Mesendoderm (in vitro differentiated cells): ENCODE data around the gene GOLPH3.

ENCODE experiments used
- DNase-seq: peaks from one replicate; pipeline ENCODE4 v3.0.0; 2013
- H2AK5ac ChIP-seq: 2 replicates; pipeline ENCODE4 v1.6.1; 2013; ENCODE audit warnings: low read length, inconsistent platforms
- H2BK120ac ChIP-seq: 2 replicates; pipeline ENCODE4 v1.6.1; 2013; ENCODE audit warnings: low read depth, mild to moderate bottlenecking, low read length, moderate library complexity, mixed read lengths
- H2BK15ac ChIP-seq: replicated peaks from 2 replicates; pipeline ENCODE4 v1.6.1; 2013; ENCODE audit warnings: low read depth, mild to moderate bottlenecking, moderate library complexity
- H2BK5ac ChIP-seq: 2 replicates; pipeline ENCODE4 v1.6.1; 2013; ENCODE audit warnings: low read length, inconsistent platforms
- H3K18ac ChIP-seq: 2 replicates; pipeline ENCODE4 v1.6.1; 2013; ENCODE audit warnings: mild to moderate bottlenecking, low read length, mixed read lengths
- H3K23ac ChIP-seq: one replicate; pipeline ENCODE4 v1.6.1; 2013; ENCODE audit warnings: low read length
- H3K27ac ChIP-seq: 2 replicates; pipeline ENCODE4 v1.5.1; 2013; ENCODE audit warnings: low read depth, mild to moderate bottlenecking, inconsistent platforms, low read length, moderate library complexity
- H3K27me3 ChIP-seq: 2 replicates; pipeline ENCODE4 v1.6.1; 2013; ENCODE audit warnings: low read length, control low read depth, mild to moderate bottlenecking, inconsistent platforms; ENCODE audit not compliant: insufficient read depth, poor library complexity
- H3K36me3 ChIP-seq: 2 replicates; pipeline ENCODE4 v1.6.1; 2013; ENCODE audit warnings: low read length, inconsistent platforms; ENCODE audit not compliant: control insufficient read depth, insufficient read depth
- H3K4ac ChIP-seq: one replicate; pipeline ENCODE4 v1.6.1; 2013; ENCODE audit warnings: low read depth, mild to moderate bottlenecking, low read length, moderate library complexity
- H3K4me1 ChIP-seq: 2 replicates; pipeline ENCODE4 v1.6.1; 2013; ENCODE audit warnings: low read depth, low read length, inconsistent platforms; ENCODE audit not compliant: control insufficient read depth
- H3K4me2 ChIP-seq: 2 replicates; pipeline ENCODE4 v1.6.1; 2013; ENCODE audit warnings: low read length
- H3K4me3 ChIP-seq: 2 replicates; pipeline ENCODE4 v1.5.1; 2013; ENCODE audit warnings: mild to moderate bottlenecking, low read length
- H3K56ac ChIP-seq: one replicate; pipeline ENCODE4 v1.6.1; 2013; ENCODE audit warnings: low read length
- H3K79me1 ChIP-seq: 2 replicates; pipeline ENCODE4 v1.6.1; 2013; ENCODE audit warnings: low read length, inconsistent platforms
- H3K79me2 ChIP-seq: 2 replicates; pipeline ENCODE4 v1.6.1; 2013; ENCODE audit warnings: mild to moderate bottlenecking, low read length; ENCODE audit not compliant: control insufficient read depth, insufficient read depth
- H3K9ac ChIP-seq: 2 replicates; pipeline ENCODE4 v1.6.1; 2013; ENCODE audit warnings: low read length, inconsistent platforms
- H4K5ac ChIP-seq: one replicate; pipeline ENCODE4 v1.6.1; 2013; ENCODE audit warnings: low read length
- H4K8ac ChIP-seq: one replicate; pipeline ENCODE4 v1.6.1; 2013; ENCODE audit warnings: low read depth, mild to moderate bottlenecking, control low read depth, low read length, moderate library complexity
- WGBS: extraction: QIAGEN DNeasy Blood & Tissue Kit; methylation state at CpG from one replicate; pipeline ENCODE4 v1.1.7; 2013; ENCODE audit warnings: low lambda C conversion rate, missing lambda C conversion rate; ENCODE audit not compliant: insufficient coverage; ENCODE audit errors: extremely low coverage; 5-methylcytosine and 5-hydroxymethylcytosine counted together

GOLPH3 gene

GRCh38 chr5:32098291-32098690 lies 75.8 kb downstream of the GOLPH3 start:
- H4K8ac ChIP-seq, result no peak overlapping the region
- H3K27me3 ChIP-seq, result no peaks in the 10 kb centered on the region
- no peak overlapping the region for H2BK15ac ChIP-seq
- no peak overlapping the region for H3K9ac ChIP-seq
- WGBS, result no CpG with 5 or more reads among the region's 9 CpGs
- no peak overlapping the region for H3K56ac ChIP-seq
- H3K4ac ChIP-seq, result no peak overlapping the region
- no peaks in the 10 kb centered on the region for H3K79me2 ChIP-seq
- H2BK5ac ChIP-seq, result no peak overlapping the region
- H3K4me1 ChIP-seq, result no peaks in the 10 kb centered on the region
- no peak overlapping the region for H4K5ac ChIP-seq
- H3K18ac ChIP-seq, result no peak overlapping the region
- H2BK120ac ChIP-seq, result no peak overlapping the region
- no peak for DNase-seq
- no peak overlapping the region for H3K4me3 ChIP-seq
- H3K27ac ChIP-seq, result no peak overlapping the region
- H3K4me2 ChIP-seq, result no peak overlapping the region
- H3K23ac ChIP-seq, result no peak overlapping the region
- H2AK5ac ChIP-seq, result no peak overlapping the region
- H3K79me1 ChIP-seq, result no peaks in the 10 kb centered on the region
- peaks cover 9% of the 10 kb centered on the region for H3K36me3 ChIP-seq

DNA sequence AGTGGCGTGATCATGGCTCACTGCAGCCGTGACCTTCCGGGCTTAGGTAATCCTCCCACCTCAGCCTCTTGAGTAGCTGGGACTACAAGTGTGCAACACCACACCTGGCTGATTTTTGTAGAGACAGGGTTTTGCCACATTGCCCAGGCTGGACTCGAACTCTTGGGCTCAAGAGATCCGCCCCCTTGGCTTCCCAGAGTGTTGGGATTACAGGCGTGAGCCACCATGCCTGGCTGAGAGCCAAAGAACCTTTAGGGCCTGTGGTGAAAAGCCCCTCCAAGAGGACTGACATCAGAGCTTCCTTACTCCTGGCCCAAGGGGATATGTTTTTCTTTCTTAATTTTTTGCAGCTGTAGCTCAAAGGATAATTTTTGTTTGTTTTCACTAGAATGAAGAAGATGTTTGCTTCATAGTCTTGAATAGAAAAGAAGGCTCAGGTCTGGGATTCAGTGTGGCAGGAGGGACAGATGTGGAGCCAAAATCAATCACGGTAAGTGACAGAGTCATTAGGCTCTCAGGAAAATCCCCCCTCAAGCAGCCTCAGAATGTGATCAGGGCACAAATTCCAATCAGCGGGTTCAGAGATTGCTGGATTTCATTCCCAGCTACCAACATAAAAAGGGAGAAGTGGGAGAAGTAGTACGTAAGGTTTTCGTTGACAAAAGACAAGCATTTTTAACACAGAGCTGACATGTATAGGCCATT lies 77.1 kb downstream of the GOLPH3 start:
- no peaks in the 10 kb centered on the region for H3K79me2 ChIP-seq
- H3K27me3 ChIP-seq, result no peaks in the 10 kb centered on the region
- H2BK5ac ChIP-seq, result no peak overlapping the region
- no peak for DNase-seq
- no peak overlapping the region for H3K4me2 ChIP-seq
- H3K27ac ChIP-seq, result no peak overlapping the region
- H2AK5ac ChIP-seq, result no peak overlapping the region
- no peak overlapping the region for H3K4ac ChIP-seq
- H3K9ac ChIP-seq, result no peak overlapping the region
- no peak overlapping the region for H4K5ac ChIP-seq
- no peak overlapping the region for H3K18ac ChIP-seq
- H2BK15ac ChIP-seq, result no peak overlapping the region
- H3K79me1 ChIP-seq, result no peaks in the 10 kb centered on the region
- peaks cover 9% of the 10 kb centered on the region for H3K36me3 ChIP-seq
- no peak overlapping the region for H4K8ac ChIP-seq
- H3K23ac ChIP-seq, result no peak overlapping the region
- H3K4me3 ChIP-seq, result no peak overlapping the region
- WGBS, result no CpG with 5 or more reads among the region's 10 CpGs
- no peak overlapping the region for H3K56ac ChIP-seq
- H3K4me1 ChIP-seq, result no peaks in the 10 kb centered on the region
- no peak overlapping the region for H2BK120ac ChIP-seq

DNA sequence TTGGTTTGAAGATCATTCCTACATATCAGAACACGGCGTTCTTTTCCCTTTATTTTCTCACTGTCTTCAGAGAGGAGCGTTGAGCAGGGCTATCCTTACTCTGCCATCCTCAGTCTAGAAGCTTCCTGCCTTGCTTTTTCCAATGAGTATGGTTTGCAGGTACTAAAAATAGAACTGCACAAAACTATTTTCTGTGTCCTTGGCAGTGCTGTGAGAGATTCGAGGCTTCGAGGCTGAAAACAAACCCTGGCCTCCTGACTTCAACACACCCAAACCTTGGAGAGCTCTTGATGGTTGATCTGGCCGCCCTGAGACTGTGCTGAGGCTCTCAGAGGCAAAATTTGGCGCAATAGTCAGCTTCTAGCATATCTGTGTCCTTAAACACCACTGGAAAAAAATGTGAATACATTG lies 78.9 kb downstream of the GOLPH3 start:
- no peak overlapping the region for H3K9ac ChIP-seq
- H3K18ac ChIP-seq, result no peak overlapping the region
- H2AK5ac ChIP-seq, result no peak overlapping the region
- no peaks in the 10 kb centered on the region for H3K4me1 ChIP-seq
- H3K23ac ChIP-seq, result no peak overlapping the region
- H3K4me2 ChIP-seq, result no peak overlapping the region
- H2BK120ac ChIP-seq, result no peak overlapping the region
- H4K5ac ChIP-seq, result no peak overlapping the region
- H2BK15ac ChIP-seq, result no peak overlapping the region
- H4K8ac ChIP-seq, result no peak overlapping the region
- no peak overlapping the region for H2BK5ac ChIP-seq
- H3K4ac ChIP-seq, result no peak overlapping the region
- H3K4me3 ChIP-seq, result no peak overlapping the region
- H3K79me2 ChIP-seq, result no peaks in the 10 kb centered on the region
- H3K27me3 ChIP-seq, result no peaks in the 10 kb centered on the region
- H3K36me3 ChIP-seq, result peaks cover 2% of the 10 kb centered on the region
- no peak overlapping the region for H3K56ac ChIP-seq
- no peak overlapping the region for H3K27ac ChIP-seq
- no CpG with 5 or more reads among the region's 7 CpGs for WGBS
- H3K79me1 ChIP-seq, result no peaks in the 10 kb centered on the region
- DNase-seq, result no peak

- Histone ChIP-seq H2BK15ac (no peak overlapping the region), H3K27ac (no peak overlapping the region), H4K8ac (no peak overlapping the region), H2BK120ac (no peak overlapping the region), H3K18ac (no peak overlapping the region), H3K23ac (no peak overlapping the region), H2BK5ac (no peak overlapping the region), H3K4me3 (no peak overlapping the region), H3K79me2 (no peaks in the 10 kb centered on the region), H3K4me1 (no peaks in the 10 kb centered on the region), H3K4ac (no peak overlapping the region), H3K4me2 (no peak overlapping the region), H3K36me3 (no peaks in the 10 kb centered on the region), H2AK5ac (no peak overlapping the region), H4K5ac (no peak overlapping the region), H3K79me1 (no peaks in the 10 kb centered on the region), H3K27me3 (no peaks in the 10 kb centered on the region), H3K9ac (no peak overlapping the region), H3K56ac (no peak overlapping the region)
- no CpG with 5 or more reads among the region's 5 CpGs for WGBS
- no peak for DNase-seq
These were observed 79.4 kb downstream of the GOLPH3 start for GRCh38 chr5:32094691-32095090.

DNA sequence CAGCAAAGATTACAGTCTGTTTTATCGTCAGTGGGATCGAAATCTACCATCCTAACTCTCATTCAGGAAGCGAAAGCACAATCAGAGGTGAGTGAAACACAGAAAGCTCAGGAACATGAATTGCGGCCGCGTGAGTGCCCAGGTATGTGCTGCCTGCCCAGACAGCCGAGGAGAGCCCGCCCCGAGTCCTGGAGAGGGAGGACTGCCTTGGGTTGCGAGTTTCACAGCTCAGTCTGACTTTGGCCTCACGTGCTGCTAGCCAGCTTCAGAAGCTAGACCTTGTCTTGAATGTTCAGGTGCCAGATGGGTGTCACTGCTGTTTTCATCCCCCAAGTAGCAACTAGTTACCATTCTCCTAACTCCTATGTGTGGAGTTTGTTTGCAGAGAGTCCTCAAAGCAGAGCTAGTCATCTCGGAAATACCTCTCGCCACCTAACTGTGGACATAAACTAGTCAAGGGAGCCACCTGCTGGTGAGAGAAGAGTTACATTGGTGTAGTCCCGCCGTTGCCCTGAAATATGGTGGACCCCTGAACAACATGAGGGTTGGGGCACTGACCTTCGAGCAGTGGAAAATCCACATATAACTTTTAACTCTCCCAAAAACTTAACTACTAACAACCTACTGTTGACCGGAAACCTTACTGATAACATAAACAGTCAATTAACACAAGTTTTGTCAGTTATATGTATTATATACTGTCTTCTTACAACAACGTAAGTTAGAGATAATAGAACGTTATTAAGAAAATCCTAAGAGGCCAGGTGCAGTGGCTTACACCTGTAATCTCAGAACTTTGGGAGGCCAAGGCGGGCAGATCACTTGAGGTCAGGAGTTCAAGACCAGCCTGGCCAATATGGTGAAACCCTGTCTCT lies 80.9 kb downstream of the GOLPH3 start:
- H3K4me1 ChIP-seq, result no peaks in the 10 kb centered on the region
- H3K4me3 ChIP-seq, result no peak overlapping the region
- H3K27me3 ChIP-seq, result no peaks in the 10 kb centered on the region
- no peaks in the 10 kb centered on the region for H3K79me1 ChIP-seq
- H3K36me3 ChIP-seq, result no peaks in the 10 kb centered on the region
- no peak overlapping the region for H2BK5ac ChIP-seq
- no peaks in the 10 kb centered on the region for H3K79me2 ChIP-seq
- H3K18ac ChIP-seq, result no peak overlapping the region
- H3K23ac ChIP-seq, result no peak overlapping the region
- no peak overlapping the region for H2BK15ac ChIP-seq
- H3K4me2 ChIP-seq, result no peak overlapping the region
- no peak overlapping the region for H3K56ac ChIP-seq
- no peak overlapping the region for H2AK5ac ChIP-seq
- no peak overlapping the region for H2BK120ac ChIP-seq
- no peak overlapping the region for H3K27ac ChIP-seq
- no peak overlapping the region for H3K9ac ChIP-seq
- H4K5ac ChIP-seq, result no peak overlapping the region
- DNase-seq, result peak; percentile 88
- 80% methylated on average over 1 of the region's 20 CpGs for WGBS
- no peak overlapping the region for H3K4ac ChIP-seq
- no peak overlapping the region for H4K8ac ChIP-seq
